Measurements from ENCODE around the gene CCDC89.
"Not testable (repeated sequence)": the region's sequence is repeated elsewhere in the genome, so short reads cannot be mapped to it uniquely, and the experiment has no call there.

The CCDC89 gene

GRCh38 chr11:85685125-85685819, 723 bp downstream of the CCDC89 start:
- TF ChIP-seq ZFX (IDR thresholded peaks at IDR 0.05), result no peak
- TF ChIP-seq CTCF (conservative IDR thresholded peaks at IDR 0.05), result no peak

GRCh38 chr11:85682330-85683305, 3.4 kb downstream of the CCDC89 start:
- TF ChIP-seq CTCF (conservative IDR thresholded peaks at IDR 0.05) (no peak), ZFX (IDR thresholded peaks at IDR 0.05) (no peak)

More at GRCh38 chr11:85685125-85685819, 723 bp downstream of the CCDC89 start:
- H3K27ac ChIP-seq, result no peak overlapping the region

GRCh38 chr11:85680897-85681296, 5.1 kb downstream of the CCDC89 start:
- H3K27ac ChIP-seq, result no peak overlapping the region
- no peak for TF ChIP-seq ZFX (IDR thresholded peaks at IDR 0.05)
- TF ChIP-seq CTCF (conservative IDR thresholded peaks at IDR 0.05), result no peak

More at GRCh38 chr11:85682330-85683305, 3.4 kb downstream of the CCDC89 start:
- no peak overlapping the region for H3K27ac ChIP-seq

- H3K27ac ChIP-seq, result no peak overlapping the region
- TF ChIP-seq CTCF (conservative IDR thresholded peaks at IDR 0.05) (no peak), ZFX (IDR thresholded peaks at IDR 0.05) (no peak)
These were observed 6.4 kb downstream of the CCDC89 start for GRCh38 chr11:85679576-85679975.

- no peak overlapping the region for H3K27ac ChIP-seq
- TF ChIP-seq ZFX (IDR thresholded peaks at IDR 0.05) (no peak), CTCF (conservative IDR thresholded peaks at IDR 0.05) (no peak)
These were observed 12.6 kb downstream of the CCDC89 start for GRCh38 chr11:85673393-85673792.

GRCh38 chr11:85672105-85672902, 13.7 kb downstream of the CCDC89 start:
- no peak overlapping the region for H3K27ac ChIP-seq
- no peak for TF ChIP-seq ZFX (IDR thresholded peaks at IDR 0.05)
- no peak for TF ChIP-seq CTCF (conservative IDR thresholded peaks at IDR 0.05)

GRCh38 chr11:85670949-85671663, 14.9 kb downstream of the CCDC89 start:
- not testable (repeated sequence) for H3K27ac ChIP-seq

Measured in C4-2B (cell line).